IMR-90 (cell line): ENCODE results near the gene COL25A1. TPM values are rescaled to one million over a fixed set of nuclear protein-coding genes. Genes with fewer than 3 reads are reported as not detected.
A peak's percentile ranks its signal among the peaks of the same experiment; 100 is the strongest.

Source experiments
- ATAC-seq: fragments of 200-7000 bp; cut with Tn5 transposase; 2 replicates; pipeline ENCODE4 v1.9.1; 2020; ENCODE audit warnings: low read depth, mild to moderate bottlenecking, moderate library complexity
- BruUV-seq: library from RNA; stranded (reverse); fragments of 400-500 nt; replicated peaks from 2 replicates; lab custom pipeline; 2021; lab: Mats Ljungman, UMichigan
- CTCF ChIA-PET: fragments of 300-600 bp; formaldehyde crosslinking; extraction: SDS; loops from one replicate; lab custom pipeline; 2021; ENCODE audit warnings: antibody characterized with exemption; lab: Yijun Ruan, JAX
- POLR2A ChIA-PET: fragments of 300-600 bp; sonication (Branson Sonifier 250); formaldehyde crosslinking; loops from one replicate; lab custom pipeline; 2022; ENCODE audit warnings: antibody characterized with exemption; ENCODE audit not compliant: unreplicated experiment; lab: Charles Lee
- DNase-seq: peaks from one replicate; pipeline ENCODE4 v3.0.0; 2013
- H2AFZ ChIP-seq: replicated peaks from 2 replicates; pipeline ENCODE3; 2013; ENCODE audit warnings: low read length, mild to moderate bottlenecking; ENCODE audit not compliant: poor library complexity
- H2AK5ac ChIP-seq: 2 replicates; pipeline ENCODE4 v1.6.1; 2013; ENCODE audit warnings: low read depth, low read length, inconsistent platforms
- H2AK9ac ChIP-seq: replicated peaks from 2 replicates; pipeline ENCODE3; 2013; ENCODE audit warnings: mild to moderate bottlenecking, low read depth, low read length, moderate library complexity; ENCODE audit not compliant: poor library complexity
- H2BK120ac ChIP-seq: 2 replicates; pipeline ENCODE4 v1.6.1; 2013; ENCODE audit warnings: low read depth, low read length, inconsistent platforms
- H2BK15ac ChIP-seq: 3 replicates; pipeline ENCODE4 v1.6.1; 2013; ENCODE audit warnings: low read depth, low read length, inconsistent platforms
- H2BK20ac ChIP-seq: 2 replicates; pipeline ENCODE4 v1.6.1; 2013; ENCODE audit warnings: low read depth, mild to moderate bottlenecking, inconsistent platforms, low read length, moderate library complexity
- H2BK5ac ChIP-seq: 2 replicates; pipeline ENCODE4 v1.6.1; 2013; ENCODE audit warnings: mild to moderate bottlenecking, low read depth, low read length, inconsistent platforms; ENCODE audit not compliant: poor library complexity, severe bottlenecking
- H3K14ac ChIP-seq: replicated peaks from 2 replicates; pipeline ENCODE4 v1.6.1; 2013; ENCODE audit warnings: low read depth, low read length, inconsistent platforms
- H3K18ac ChIP-seq: 2 replicates; pipeline ENCODE4 v1.6.1; 2013; ENCODE audit warnings: low read depth, low read length, control low read depth
- H3K23ac ChIP-seq: 2 replicates; pipeline ENCODE4 v1.6.1; 2013; ENCODE audit warnings: low read depth, low read length, inconsistent platforms
- H3K27ac ChIP-seq: 2 replicates; pipeline ENCODE4 v1.5.1; 2013; ENCODE audit warnings: mild to moderate bottlenecking, control low read depth, low read length; ENCODE audit not compliant: insufficient read depth
- H3K27me3 ChIP-seq: 2 replicates; pipeline ENCODE4 v1.6.1; 2013; ENCODE audit warnings: low read length; ENCODE audit not compliant: control insufficient read depth, insufficient read depth
- H3K36me3 ChIP-seq: 2 replicates; pipeline ENCODE4 v1.6.1; 2013; ENCODE audit warnings: low read length, mixed read lengths; ENCODE audit not compliant: control insufficient read depth, insufficient read depth
- H3K4ac ChIP-seq: 2 replicates; pipeline ENCODE4 v1.6.1; 2013; ENCODE audit warnings: low read depth, low read length, inconsistent platforms
- H3K4me1 ChIP-seq: 2 replicates; pipeline ENCODE4 v1.6.1; 2013; ENCODE audit warnings: low read length, mixed read lengths; ENCODE audit not compliant: control insufficient read depth, insufficient read depth
- H3K4me2 ChIP-seq: 2 replicates; pipeline ENCODE4 v1.6.1; 2013; ENCODE audit warnings: low read depth, mild to moderate bottlenecking, control low read depth, low read length, moderate library complexity
- H3K4me3 ChIP-seq: 2 replicates; pipeline ENCODE4 v1.5.1; 2013; ENCODE audit warnings: low read depth, mild to moderate bottlenecking, control low read depth, low read length, moderate library complexity; ENCODE audit not compliant: insufficient read depth
- H3K56ac ChIP-seq: 2 replicates; pipeline ENCODE4 v1.6.1; 2013; ENCODE audit warnings: low read length, inconsistent platforms; ENCODE audit not compliant: insufficient read depth; ENCODE audit errors: extremely low read depth
- H3K79me1 ChIP-seq, 2 experiments: 2 replicates each; pipeline ENCODE4 v1.6.1; 2013; ENCODE audit warnings: low read length in 2 of 2, inconsistent platforms in 1 of 2, low read depth in 1 of 2
- H3K9ac ChIP-seq: 2 replicates; pipeline ENCODE4 v1.6.1; 2013; ENCODE audit warnings: low read depth, low read length, control low read depth
- H3K9me1 ChIP-seq: 2 replicates; pipeline ENCODE4 v1.6.1; 2013; ENCODE audit warnings: low read length, inconsistent platforms; ENCODE audit not compliant: insufficient read depth
- H3K9me3 ChIP-seq: 2 replicates; pipeline ENCODE4 v1.6.1; 2013; ENCODE audit warnings: low read length; ENCODE audit not compliant: control insufficient read depth, insufficient read depth
- H4K20me1 ChIP-seq: 2 replicates; pipeline ENCODE4 v1.6.1; 2013; ENCODE audit warnings: low read length, inconsistent platforms; ENCODE audit not compliant: insufficient read depth
- H4K5ac ChIP-seq: 2 replicates; pipeline ENCODE4 v1.6.1; 2013; ENCODE audit warnings: mild to moderate bottlenecking, low read depth, low read length, control low read depth
- H4K8ac ChIP-seq, 2 experiments: 2 replicates each; pipeline ENCODE4 v1.6.1; 2013; ENCODE audit warnings: low read depth in 2 of 2, low read length in 2 of 2, control low read depth in 1 of 2, inconsistent platforms in 1 of 2
- H4K91ac ChIP-seq: 2 replicates; pipeline ENCODE4 v1.6.1; 2013; ENCODE audit warnings: low read depth, low read length, inconsistent platforms; ENCODE audit not compliant: insufficient read depth
- BHLHE40 ChIP-seq: fragments of 150-350 bp; IDR thresholded peaks from 2 replicates; pipeline ENCODE4 v1.6.1; 2016; ENCODE audit warnings: mild to moderate bottlenecking, low read depth, low read length
- CEBPB ChIP-seq: IDR thresholded peaks from 2 replicates; pipeline ENCODE4 v1.6.1; 2012; ENCODE audit warnings: low read depth, low read length, improper control_type of control experiment
- CHD1 ChIP-seq: IDR thresholded peaks from 2 replicates; pipeline ENCODE4 v1.6.1; 2012; ENCODE audit warnings: low read depth, low read length, improper control_type of control experiment
- MXI1 ChIP-seq: IDR thresholded peaks from 2 replicates; pipeline ENCODE4 v1.6.1; 2012; ENCODE audit warnings: low read depth, mild to moderate bottlenecking, low read length, moderate library complexity, borderline replicate concordance
- WGBS, 2 experiments: methylation state at CpG; one replicate each; pipeline versions ENCODE4 v1.1.5 to v1.1.7; 2013; ENCODE audit warnings: missing lambda C conversion rate in 2 of 2; ENCODE audit not compliant: insufficient read length in 1 of 2; ENCODE audit errors: extremely low coverage in 2 of 2; 5-methylcytosine and 5-hydroxymethylcytosine counted together
- dilution Hi-C: fragments of 300-500 bp; cut with HindIII; formaldehyde crosslinking; loops from one replicate; pipeline ENCODE4 v1.14.3; 2018; ENCODE audit warnings: low sequenced_read_pairs; ENCODE audit not compliant: unreplicated experiment
- in situ Hi-C: fragments of 300-500 bp; cut with MboI; formaldehyde crosslinking; loops from 3 replicates; pipeline ENCODE4 v1.14.3; 2019; ENCODE audit warnings: low sequenced_read_pairs, inconsistent platforms, mixed read lengths
- intact Hi-C: fragments of 100-400 bp; cut with micrococcal nuclease; formaldehyde crosslinking; loops from 2 replicates; pipeline ENCODE4 v1.10.0; 2022
- polyA plus RNA-seq, 3 experiments: library from polyadenylated mRNA; depleted of rRNA; stranded (reverse); fragments of >200 nt; gene quantifications; 2 replicates each; pipeline ENCODE4 v1.2.3, GENCODE V29; 2012; ENCODE audit warnings: low replicate concordance in 1 of 3
- total RNA-seq: library from RNA; depleted of rRNA; stranded (reverse); fragments of >200 nt; gene quantifications from 2 replicates; pipeline ENCODE4 v1.2.3, GENCODE V29; 2012
- TF ChIP-seq, protein P1 (sequence below): conservative IDR thresholded peaks from 2 replicates; pipeline ENCODE4 v1.5.1; 2012; ENCODE audit warnings: mild to moderate bottlenecking, low read depth, low read length, improper control_type of control experiment

Gene COL25A1
- total and polyA plus RNA-seq, 2 of the 4 experiments (the other 2 are of a cell fraction), result under 0.01 to 0.05 TPM

DNA sequence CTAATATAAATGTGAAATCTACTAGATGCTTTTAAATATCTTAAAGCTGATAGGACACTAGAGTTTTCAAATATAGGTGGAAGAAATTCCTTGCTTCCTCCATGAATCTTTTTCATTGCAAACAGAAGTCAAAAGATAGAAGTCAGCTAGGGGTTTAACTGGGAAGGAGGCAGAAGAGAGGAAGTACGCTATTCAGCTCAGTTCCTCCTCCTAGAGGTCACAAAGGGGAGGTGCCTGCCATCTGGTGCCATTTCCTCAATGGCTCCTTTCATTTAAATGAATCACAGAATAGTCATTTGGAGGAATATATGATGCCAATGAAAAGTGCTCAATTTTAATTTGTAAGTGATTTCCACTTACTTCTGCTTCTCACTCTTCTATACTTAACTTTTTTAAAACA is 8.5 kb downstream of the COL25A1 start:
- Histone ChIP-seq H4K91ac (no peak overlapping the region), H3K4me2 (no peak overlapping the region), H3K27me3 (peaks cover 4% of the 10 kb centered on the region; the same call in 1 of the 2 replicates), H2AK5ac (no peak overlapping the region), H3K9me3 (no peaks in the 10 kb centered on the region), H3K56ac (no peak overlapping the region), H3K36me3 (no peaks in the 10 kb centered on the region), H2AFZ (no peak overlapping the region), H3K18ac (no peak overlapping the region), H3K4ac (no peak overlapping the region), H3K4me1 (no peaks in the 10 kb centered on the region), H4K8ac (no peak overlapping the region), H2BK20ac (no peak overlapping the region), H2BK15ac (no peak overlapping the region), H3K14ac (no peak overlapping the region), H3K9ac (no peak overlapping the region), H4K20me1 (no peaks in the 10 kb centered on the region), H2BK120ac (no peak overlapping the region), H3K23ac (no peak overlapping the region), H2AK9ac (no peak overlapping the region), H3K27ac (no peak overlapping the region), H4K5ac (no peak overlapping the region), H3K4me3 (no peak overlapping the region), H2BK5ac (no peak overlapping the region), H3K9me1 (no peaks in the 10 kb centered on the region), H3K79me1 (no peaks in the 10 kb centered on the region)
- no TSS peak for BruUV-seq
- CTCF ChIA-PET, result interaction anchor here (0.6 to 0.9 kb wide), 2 partner anchors 44 to 775 kb away, joined by 3 to 4 read pairs; no protein-coding TSS in a partner anchor
- ATAC-seq, result no peak
- intact Hi-C loops (no loop called here), dilution Hi-C loops (no loop called here), in situ Hi-C loops (no loop called here)
- TF ChIP-seq, protein P1, sequence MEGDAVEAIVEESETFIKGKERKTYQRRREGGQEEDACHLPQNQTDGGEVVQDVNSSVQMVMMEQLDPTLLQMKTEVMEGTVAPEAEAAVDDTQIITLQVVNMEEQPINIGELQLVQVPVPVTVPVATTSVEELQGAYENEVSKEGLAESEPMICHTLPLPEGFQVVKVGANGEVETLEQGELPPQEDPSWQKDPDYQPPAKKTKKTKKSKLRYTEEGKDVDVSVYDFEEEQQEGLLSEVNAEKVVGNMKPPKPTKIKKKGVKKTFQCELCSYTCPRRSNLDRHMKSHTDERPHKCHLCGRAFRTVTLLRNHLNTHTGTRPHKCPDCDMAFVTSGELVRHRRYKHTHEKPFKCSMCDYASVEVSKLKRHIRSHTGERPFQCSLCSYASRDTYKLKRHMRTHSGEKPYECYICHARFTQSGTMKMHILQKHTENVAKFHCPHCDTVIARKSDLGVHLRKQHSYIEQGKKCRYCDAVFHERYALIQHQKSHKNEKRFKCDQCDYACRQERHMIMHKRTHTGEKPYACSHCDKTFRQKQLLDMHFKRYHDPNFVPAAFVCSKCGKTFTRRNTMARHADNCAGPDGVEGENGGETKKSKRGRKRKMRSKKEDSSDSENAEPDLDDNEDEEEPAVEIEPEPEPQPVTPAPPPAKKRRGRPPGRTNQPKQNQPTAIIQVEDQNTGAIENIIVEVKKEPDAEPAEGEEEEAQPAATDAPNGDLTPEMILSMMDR, result 0 out of 2 replicates have a peak, but pooled peaks have one; percentile 11
- TF ChIP-seq CEBPB (no peak), MXI1 (no peak), CHD1 (no peak), BHLHE40 (no peak)
- POLR2A ChIA-PET, result no interaction called here
- no peak for DNase-seq
- WGBS, 2 experiments, result no CpG with 5 or more reads among the region's 1 CpG
